GM10847 (cell line): ENCODE data around the gene ZBTB40.

ENCODE experiments used
- POLR2A ChIP-seq: IDR thresholded peaks from 2 replicates; pipeline ENCODE4 v1.6.1; 2011; ENCODE audit not compliant: insufficient read length; ENCODE audit errors: extremely low read depth

ZBTB40 gene

GRCh38 chr1:22476566-22476965, 24.9 kb downstream of the ZBTB40 start:
- TF ChIP-seq POLR2A = no peak

- no peak for TF ChIP-seq POLR2A
These were observed 31.5 kb downstream of the ZBTB40 start for GRCh38 chr1:22483121-22483520.

- TF ChIP-seq POLR2A = no peak
These were observed 33.2 kb downstream of the ZBTB40 start for GRCh38 chr1:22484706-22485345.

- TF ChIP-seq POLR2A = no peak
These were observed 33.8 kb downstream of the ZBTB40 start for GRCh38 chr1:22485431-22485830.

GRCh38 chr1:22487781-22488180, 36.1 kb downstream of the ZBTB40 start:
- TF ChIP-seq POLR2A = no peak

- no peak for TF ChIP-seq POLR2A
These were observed 36.7 kb downstream of the ZBTB40 start for GRCh38 chr1:22488319-22488718.

- TF ChIP-seq POLR2A = no peak
These were observed 37.6 kb downstream of the ZBTB40 start for GRCh38 chr1:22489278-22489677.

GRCh38 chr1:22489823-22490222, 38.2 kb downstream of the ZBTB40 start:
- no peak for TF ChIP-seq POLR2A

- TF ChIP-seq POLR2A = no peak
These were observed 38.7 kb downstream of the ZBTB40 start for GRCh38 chr1:22490309-22490708.

- no peak for TF ChIP-seq POLR2A
These were observed 40.5 kb downstream of the ZBTB40 start for GRCh38 chr1:22491995-22492715.

- TF ChIP-seq POLR2A = no peak
These were observed 42.5 kb downstream of the ZBTB40 start for GRCh38 chr1:22494144-22494543.

GRCh38 chr1:22494943-22495579, 43.4 kb downstream of the ZBTB40 start:
- no peak for TF ChIP-seq POLR2A

GRCh38 chr1:22496536-22497160, 45.0 kb downstream of the ZBTB40 start:
- TF ChIP-seq POLR2A = no peak

- no peak for TF ChIP-seq POLR2A
These were observed 46.8 kb downstream of the ZBTB40 start for GRCh38 chr1:22498463-22498862.

GRCh38 chr1:22500058-22500457, 48.4 kb downstream of the ZBTB40 start:
- no peak for TF ChIP-seq POLR2A

GRCh38 chr1:22500471-22500870, 48.8 kb downstream of the ZBTB40 start:
- TF ChIP-seq POLR2A = no peak
